Measurements from ENCODE around the gene PEG3.

The PEG3 gene

DNA sequence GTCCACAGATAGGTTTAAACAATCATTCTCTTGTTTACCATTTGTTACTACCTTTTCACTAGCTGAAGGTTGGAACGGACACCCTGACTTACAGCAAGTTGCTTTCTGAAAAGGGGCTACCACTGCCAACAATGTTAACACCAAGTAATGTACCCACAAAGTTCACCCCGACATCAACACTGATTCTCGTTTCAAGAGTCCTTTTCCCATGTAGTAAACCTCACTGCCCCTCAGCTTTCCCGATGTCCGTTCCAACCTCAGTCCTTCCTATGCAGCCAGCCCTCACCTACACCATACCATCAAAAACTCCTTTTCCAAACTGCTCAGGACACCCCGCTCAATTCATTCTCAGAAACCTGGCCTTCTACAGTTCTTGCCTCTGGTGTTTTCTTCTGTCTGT lies 29.0 kb downstream of the PEG3 start:
- WGBS (ENCODE audit: extremely low coverage, insufficient coverage, insufficient read length), result no CpG with 5 or more reads among the region's 6 CpGs
- H3K18ac ChIP-seq (ENCODE audit: low read length), result no peak overlapping the region
- H4K8ac ChIP-seq (ENCODE audit: low read depth, low read length), result no peak overlapping the region
- H3K4me2 ChIP-seq (ENCODE audit: low read length), result no peak overlapping the region
- peaks cover 10% of the 10 kb centered on the region in 2 experiments for H3K36me3 ChIP-seq (ENCODE audit: control insufficient read depth in 1 of 2, insufficient read depth in 2 of 2, low read length in 2 of 2)
- H3K4me3 ChIP-seq (ENCODE audit: low read depth, low read length), result no peak overlapping the region
- no peaks in the 10 kb centered on the region for H3K79me1 ChIP-seq (ENCODE audit: low read length)
- no peak overlapping the region for H2BK12ac ChIP-seq (ENCODE audit: low read length)
- no peak for DNase-seq
- no peak overlapping the region for H3K4ac ChIP-seq (ENCODE audit: low read depth, low read length)
- no peak overlapping the region for H3K23ac ChIP-seq (ENCODE audit: low read length)
- no peaks in the 10 kb centered on the region for H3K4me1 ChIP-seq (ENCODE audit: control insufficient read depth in 1 of 2, insufficient read depth in 2 of 2, low read length in 2 of 2)
- no peak overlapping the region for H2BK120ac ChIP-seq (ENCODE audit: insufficient read depth, low read length, poor library complexity)
- no peaks in the 10 kb centered on the region for H3K79me2 ChIP-seq (ENCODE audit: control insufficient read depth, insufficient read depth, low read length, poor library complexity)
- no peak overlapping the region for H2AFZ ChIP-seq (ENCODE audit: insufficient read depth, low read length, poor library complexity)
- no peak overlapping the region for H2AK5ac ChIP-seq (ENCODE audit: low read length)
- no peak overlapping the region for H4K91ac ChIP-seq (ENCODE audit: low read depth, low read length)
- no peaks in the 10 kb centered on the region for H3K27me3 ChIP-seq (ENCODE audit: insufficient read depth, low read length)
- no peak overlapping the region for H3K9ac ChIP-seq (ENCODE audit: low read length)
- no peak overlapping the region for H2BK5ac ChIP-seq (ENCODE audit: low read depth, low read length, poor library complexity)
- H4K12ac ChIP-seq (ENCODE audit: low read depth, low read length), result no peak overlapping the region
- no peak overlapping the region for H3K27ac ChIP-seq (ENCODE audit: low read depth, low read length)
- H3K9me3 ChIP-seq (ENCODE audit: insufficient read depth, low read depth, low read length), result peaks cover 18% of the 10 kb centered on the region
- H3K14ac ChIP-seq (ENCODE audit: low read length), result no peak overlapping the region

DNA sequence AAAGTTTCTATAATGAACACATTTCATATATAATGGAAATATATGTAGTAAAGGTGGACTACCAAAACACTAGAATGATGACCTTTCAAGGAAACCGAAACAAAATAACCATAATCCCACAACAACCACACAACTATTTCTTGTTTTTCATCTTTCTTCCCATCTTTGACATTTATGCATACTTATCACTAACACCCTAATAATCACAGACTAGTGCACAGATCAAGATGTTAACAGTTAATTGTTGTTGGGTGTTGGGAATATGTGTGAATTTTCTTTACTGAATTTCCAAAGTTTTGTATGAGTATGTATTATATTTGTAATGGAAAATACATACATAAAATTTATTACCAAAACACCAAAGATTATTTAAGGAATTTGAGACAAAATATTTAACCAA lies 30.3 kb downstream of the PEG3 start:
- H3K27ac ChIP-seq (ENCODE audit: low read depth, low read length), result no peak overlapping the region
- no peak overlapping the region for H4K12ac ChIP-seq (ENCODE audit: low read depth, low read length)
- H4K8ac ChIP-seq (ENCODE audit: low read depth, low read length), result no peak overlapping the region
- DNase-seq, result no peak
- H3K18ac ChIP-seq (ENCODE audit: low read length), result no peak overlapping the region
- H4K91ac ChIP-seq (ENCODE audit: low read depth, low read length), result no peak overlapping the region
- no peak overlapping the region for H3K23ac ChIP-seq (ENCODE audit: low read length)
- H3K36me3 ChIP-seq (ENCODE audit: control insufficient read depth in 1 of 2, insufficient read depth in 2 of 2, low read length in 2 of 2), result peaks cover 6 to 9% of the 10 kb centered on the region in 2 experiments
- H3K79me2 ChIP-seq (ENCODE audit: control insufficient read depth, insufficient read depth, low read length, poor library complexity), result no peaks in the 10 kb centered on the region
- no peak overlapping the region for H3K14ac ChIP-seq (ENCODE audit: low read length)
- no peak overlapping the region for H2BK120ac ChIP-seq (ENCODE audit: insufficient read depth, low read length, poor library complexity)
- H2BK12ac ChIP-seq (ENCODE audit: low read length), result no peak overlapping the region
- H3K27me3 ChIP-seq (ENCODE audit: insufficient read depth, low read length), result no peaks in the 10 kb centered on the region
- H3K4ac ChIP-seq (ENCODE audit: low read depth, low read length), result no peak overlapping the region
- H3K4me2 ChIP-seq (ENCODE audit: low read length), result no peak overlapping the region
- WGBS (ENCODE audit: extremely low coverage, insufficient coverage, insufficient read length), result no CpG with 5 or more reads among the region's 1 CpG
- no peak overlapping the region for H2AFZ ChIP-seq (ENCODE audit: insufficient read depth, low read length, poor library complexity)
- no peak overlapping the region for H3K4me3 ChIP-seq (ENCODE audit: low read depth, low read length)
- no peak overlapping the region for H2BK5ac ChIP-seq (ENCODE audit: low read depth, low read length, poor library complexity)
- peaks cover 20% of the 10 kb centered on the region for H3K9me3 ChIP-seq (ENCODE audit: insufficient read depth, low read depth, low read length)
- H3K9ac ChIP-seq (ENCODE audit: low read length), result no peak overlapping the region
- no peaks in the 10 kb centered on the region for H3K79me1 ChIP-seq (ENCODE audit: low read length)
- H3K4me1 ChIP-seq (ENCODE audit: control insufficient read depth in 1 of 2, insufficient read depth in 2 of 2, low read length in 2 of 2), result no peaks in the 10 kb centered on the region
- no peak overlapping the region for H2AK5ac ChIP-seq (ENCODE audit: low read length)

DNA sequence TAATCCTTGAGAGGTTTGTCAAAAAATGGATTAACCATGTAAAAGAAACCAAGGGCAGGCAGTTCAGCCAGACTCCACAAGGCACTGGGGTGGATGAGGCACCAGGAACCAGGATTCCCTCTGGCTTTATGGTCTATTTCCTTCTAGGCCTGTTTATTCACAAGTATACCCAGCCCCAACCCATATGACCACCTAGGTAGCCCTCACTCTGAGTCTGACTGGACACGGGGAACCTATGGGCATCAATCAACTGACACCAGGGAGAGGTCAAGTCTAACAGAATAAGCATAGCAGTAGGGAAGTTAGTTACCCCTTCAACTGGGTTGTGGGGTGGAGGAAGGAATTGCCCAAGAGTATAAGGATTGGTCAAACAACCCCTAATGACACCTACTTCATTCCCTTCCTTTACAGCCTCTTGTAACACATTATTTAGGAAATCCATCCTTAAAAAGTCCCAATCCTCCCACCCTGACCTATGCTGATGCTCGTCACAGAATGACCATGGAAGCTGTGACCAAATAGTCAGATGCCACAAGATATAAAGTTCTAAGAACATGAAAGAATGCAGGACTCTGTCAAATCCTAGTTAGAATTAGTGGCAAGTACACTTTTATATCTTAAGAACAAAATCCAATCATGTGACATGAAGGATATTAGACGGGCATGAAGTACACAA lies 31.7 kb downstream of the PEG3 start:
- H3K36me3 ChIP-seq (ENCODE audit: control insufficient read depth in 1 of 2, insufficient read depth in 2 of 2, low read length in 2 of 2), result peaks cover under 1 to 3% of the 10 kb centered on the region in 2 experiments
- no peak overlapping the region for H2AFZ ChIP-seq (ENCODE audit: insufficient read depth, low read length, poor library complexity)
- no peak for DNase-seq
- peaks cover 21% of the 10 kb centered on the region for H3K9me3 ChIP-seq (ENCODE audit: insufficient read depth, low read depth, low read length)
- H4K12ac ChIP-seq (ENCODE audit: low read depth, low read length), result no peak overlapping the region
- no peak overlapping the region for H3K27ac ChIP-seq (ENCODE audit: low read depth, low read length)
- H3K27me3 ChIP-seq (ENCODE audit: insufficient read depth, low read length), result no peaks in the 10 kb centered on the region
- no peak overlapping the region for H2BK120ac ChIP-seq (ENCODE audit: insufficient read depth, low read length, poor library complexity)
- no peaks in the 10 kb centered on the region for H3K4me1 ChIP-seq (ENCODE audit: control insufficient read depth in 1 of 2, insufficient read depth in 2 of 2, low read length in 2 of 2)
- no peak overlapping the region for H2AK5ac ChIP-seq (ENCODE audit: low read length)
- no peak overlapping the region for H4K91ac ChIP-seq (ENCODE audit: low read depth, low read length)
- H3K14ac ChIP-seq (ENCODE audit: low read length), result no peak overlapping the region
- H3K79me1 ChIP-seq (ENCODE audit: low read length), result no peaks in the 10 kb centered on the region
- H4K8ac ChIP-seq (ENCODE audit: low read depth, low read length), result no peak overlapping the region
- H2BK5ac ChIP-seq (ENCODE audit: low read depth, low read length, poor library complexity), result no peak overlapping the region
- no peak overlapping the region for H2BK12ac ChIP-seq (ENCODE audit: low read length)
- no peak overlapping the region for H3K23ac ChIP-seq (ENCODE audit: low read length)
- no peak overlapping the region for H3K18ac ChIP-seq (ENCODE audit: low read length)
- no peak overlapping the region for H3K4me2 ChIP-seq (ENCODE audit: low read length)
- H3K4me3 ChIP-seq (ENCODE audit: low read depth, low read length), result no peak overlapping the region
- WGBS (ENCODE audit: extremely low coverage, insufficient coverage, insufficient read length), result no CpG with 5 or more reads among the region's 3 CpGs
- no peaks in the 10 kb centered on the region for H3K79me2 ChIP-seq (ENCODE audit: control insufficient read depth, insufficient read depth, low read length, poor library complexity)
- no peak overlapping the region for H3K4ac ChIP-seq (ENCODE audit: low read depth, low read length)
- H3K9ac ChIP-seq (ENCODE audit: low read length), result peak overlapping the region; percentile 58

DNA sequence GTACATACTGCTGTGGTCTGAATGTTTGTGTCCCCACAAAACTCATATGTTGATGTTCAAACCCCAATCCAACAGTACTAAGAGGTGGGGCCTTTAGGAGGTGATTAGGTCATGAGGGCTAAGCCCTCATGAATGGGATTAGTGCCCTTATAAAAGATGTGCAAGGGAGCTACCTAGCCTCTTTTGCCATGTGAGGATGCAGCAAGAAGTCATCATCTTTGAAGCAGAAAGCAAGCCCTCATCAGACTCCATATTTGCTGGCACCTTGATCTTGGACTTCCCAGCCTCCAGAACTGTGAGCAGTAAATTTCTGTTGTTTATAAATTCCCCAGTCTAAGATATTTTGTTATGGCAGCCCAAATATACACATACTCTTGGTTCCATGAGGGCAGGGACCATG lies 33.9 kb downstream of the PEG3 start:
- no peak overlapping the region for H3K9ac ChIP-seq (ENCODE audit: low read length)
- H2AFZ ChIP-seq (ENCODE audit: insufficient read depth, low read length, poor library complexity), result no peak overlapping the region
- no peaks in the 10 kb centered on the region for H3K4me1 ChIP-seq (ENCODE audit: control insufficient read depth in 1 of 2, insufficient read depth in 2 of 2, low read length in 2 of 2)
- no peak overlapping the region for H3K18ac ChIP-seq (ENCODE audit: low read length)
- H3K27ac ChIP-seq (ENCODE audit: low read depth, low read length), result no peak overlapping the region
- no peak overlapping the region for H4K8ac ChIP-seq (ENCODE audit: low read depth, low read length)
- H3K27me3 ChIP-seq (ENCODE audit: insufficient read depth, low read length), result no peaks in the 10 kb centered on the region
- no peak overlapping the region for H3K4me3 ChIP-seq (ENCODE audit: low read depth, low read length)
- H2AK5ac ChIP-seq (ENCODE audit: low read length), result no peak overlapping the region
- no peak overlapping the region for H2BK120ac ChIP-seq (ENCODE audit: insufficient read depth, low read length, poor library complexity)
- H3K4me2 ChIP-seq (ENCODE audit: low read length), result no peak overlapping the region
- H4K12ac ChIP-seq (ENCODE audit: low read depth, low read length), result no peak overlapping the region
- H2BK5ac ChIP-seq (ENCODE audit: low read depth, low read length, poor library complexity), result no peak overlapping the region
- no peak overlapping the region for H3K14ac ChIP-seq (ENCODE audit: low read length)
- no peak for DNase-seq
- H4K91ac ChIP-seq (ENCODE audit: low read depth, low read length), result no peak overlapping the region
- H3K9me3 ChIP-seq (ENCODE audit: insufficient read depth, low read depth, low read length), result peaks cover 27% of the 10 kb centered on the region
- no peaks in the 10 kb centered on the region for H3K79me1 ChIP-seq (ENCODE audit: low read length)
- H2BK12ac ChIP-seq (ENCODE audit: low read length), result no peak overlapping the region
- H3K79me2 ChIP-seq (ENCODE audit: control insufficient read depth, insufficient read depth, low read length, poor library complexity), result no peaks in the 10 kb centered on the region
- H3K23ac ChIP-seq (ENCODE audit: low read length), result no peak overlapping the region
- H3K36me3 ChIP-seq (ENCODE audit: control insufficient read depth in 1 of 2, insufficient read depth in 2 of 2, low read length in 2 of 2), result no peaks in the 10 kb centered on the region
- no peak overlapping the region for H3K4ac ChIP-seq (ENCODE audit: low read depth, low read length)

Data from trophoblast cell (in vitro differentiated cells and primary cell).